Uterus (tissue), 4 donors: Measurements from ENCODE around the gene BMP2. TPM values are rescaled to one million over a fixed set of nuclear protein-coding genes. Genes with fewer than 3 reads are reported as not detected.

Experiments used
- DNase-seq, 2 donors: peaks; one replicate each; pipeline ENCODE4 v3.0.0-alpha.2; 2019 to 2020
- H3K27ac ChIP-seq, 2 donors: fragments of 200-600 bp; sonication (generic); 1 replicate in 1 of 2; 2 replicates in 1 of 2; pipeline ENCODE4 v1.5.1; 2016 to 2018
- H3K27me3 ChIP-seq, 2 donors: fragments of 200-600 bp; sonication (generic); one replicate each; pipeline ENCODE4 v1.5.1; 2018 to 2019; ENCODE audit warnings: control low read depth in 1 of 2
- H3K36me3 ChIP-seq, 2 donors: fragments of 200-600 bp; sonication (generic); one replicate each; pipeline ENCODE4 v1.5.1; 2019; ENCODE audit warnings: control low read depth in 1 of 2
- H3K4me1 ChIP-seq, 2 donors: fragments of 200-600 bp; sonication (generic); one replicate each; pipeline ENCODE4 v1.5.1; 2018 to 2019; ENCODE audit warnings: control low read depth in 1 of 2
- H3K4me3 ChIP-seq, 2 donors: fragments of 200-600 bp; sonication (generic); 1 replicate in 1 of 2; 2 replicates in 1 of 2; pipeline ENCODE4 v1.5.1; 2018 to 2019; ENCODE audit warnings: mild to moderate bottlenecking in 1 of 2
- H3K9me3 ChIP-seq, 2 donors: fragments of 200-600 bp; sonication (generic); one replicate each; pipeline ENCODE4 v1.5.1; 2019; ENCODE audit warnings: control low read depth in 1 of 2
- CTCF ChIP-seq, 4 experiments: fragments of 200-600 bp in 2 of 4; fragments of 450-650 bp in 2 of 4; sonication (generic) in 2 of 4; IDR thresholded peaks; one replicate each; pipeline ENCODE4 v1.5.1; 2016 to 2019; ENCODE audit warnings: antibody characterized with exemption in 4 of 4, mild to moderate bottlenecking in 2 of 4, moderate library complexity in 1 of 4
- POLR2A ChIP-seq, 2 donors: fragments of 450-650 bp; IDR thresholded peaks; one replicate each; pipeline ENCODE4 v1.6.1; 2016; ENCODE audit warnings: antibody characterized with exemption in 2 of 2, mild to moderate bottlenecking in 1 of 2, moderate library complexity in 1 of 2
- intact Hi-C: fragments of 100-400 bp; cut with DNase I; formaldehyde crosslinking; loops from one replicate; pipeline ENCODE4 v1.15.1; 2023; ENCODE audit warnings: low total_unique reads
- total RNA-seq, 4 donors: library from RNA; depleted of rRNA in 3 of 4; stranded (reverse); fragments of >200 nt in 3 of 4; gene quantifications; one replicate each; pipeline versions ENCODE4 v1.1.0 to v1.2.4, GENCODE V29; 2014 to 2023
- donor health status: DM: yes; HTN: yes; CAD: no.

BMP2 gene
- total RNA-seq, 4 donors from 2014 or later = 2.1 to 17.0 (median 4.9) TPM

GRCh38 chr20:6740096-6740495 lies 27.4 kb upstream of the BMP2 start:
- Histone ChIP-seq H3K27me3 (no peaks in the 10 kb centered on the region), H3K9me3 (no peaks in the 10 kb centered on the region), H3K4me3 (no peak overlapping the region), H3K27ac (no peak overlapping the region), H3K36me3 (no peaks in the 10 kb centered on the region), H3K4me1 (no peaks in the 10 kb centered on the region)
- no peak for TF ChIP-seq POLR2A (IDR thresholded peaks at IDR 0.05)
- TF ChIP-seq CTCF (IDR thresholded peaks at IDR 0.05) = no peak
- DNase-seq = no peak
- intact Hi-C loops = no loop called here

GRCh38 chr20:6744180-6744579 lies 23.3 kb upstream of the BMP2 start:
- TF ChIP-seq CTCF (IDR thresholded peaks at IDR 0.05) = no peak
- intact Hi-C loops = no loop called here
- no peaks in the 10 kb centered on the region for H3K9me3 ChIP-seq
- H3K27me3 ChIP-seq = no peaks in the 10 kb centered on the region
- no peak overlapping the region for H3K27ac ChIP-seq
- H3K4me1 ChIP-seq = no peaks in the 10 kb centered on the region
- H3K36me3 ChIP-seq = no peaks in the 10 kb centered on the region
- DNase-seq = no peak
- no peak overlapping the region for H3K4me3 ChIP-seq

- no peaks in the 10 kb centered on the region for H3K9me3 ChIP-seq
- H3K36me3 ChIP-seq = no peaks in the 10 kb centered on the region
- intact Hi-C loops = no loop called here
- H3K27ac ChIP-seq = no peak overlapping the region
- H3K4me1 ChIP-seq = no peaks in the 10 kb centered on the region
- no peak overlapping the region for H3K4me3 ChIP-seq
- no peak for TF ChIP-seq POLR2A (IDR thresholded peaks at IDR 0.05)
- TF ChIP-seq CTCF (IDR thresholded peaks at IDR 0.05) = no peak
- H3K27me3 ChIP-seq = no peaks in the 10 kb centered on the region
- DNase-seq = no peak
Observed at GRCh38 chr20:6744805-6745204, 22.7 kb upstream of the BMP2 start.

- intact Hi-C loops = no loop called here
- no peak overlapping the region for H3K4me3 ChIP-seq
- TF ChIP-seq CTCF (IDR thresholded peaks at IDR 0.05) (no peak), POLR2A (IDR thresholded peaks at IDR 0.05) (no peak)
- DNase-seq = no peak
- H3K4me1 ChIP-seq = no peaks in the 10 kb centered on the region
- H3K27ac ChIP-seq = no peak overlapping the region
- H3K27me3 ChIP-seq = no peaks in the 10 kb centered on the region
- H3K9me3 ChIP-seq = no peaks in the 10 kb centered on the region
- no peaks in the 10 kb centered on the region for H3K36me3 ChIP-seq
Observed at GRCh38 chr20:6746901-6747609, 20.4 kb upstream of the BMP2 start.

- Histone ChIP-seq H3K36me3 (no peaks in the 10 kb centered on the region), H3K9me3 (no peaks in the 10 kb centered on the region), H3K27ac (no peak overlapping the region), H3K4me3 (no peak overlapping the region), H3K27me3 (no peaks in the 10 kb centered on the region), H3K4me1 (no peaks in the 10 kb centered on the region)
- intact Hi-C loops = no loop called here
- TF ChIP-seq CTCF (IDR thresholded peaks at IDR 0.05) (no peak), POLR2A (IDR thresholded peaks at IDR 0.05) (no peak)
- no peak for DNase-seq
Observed at GRCh38 chr20:6750438-6750837, 17.0 kb upstream of the BMP2 start.
